ENCODE data around the gene LCE1D.

DNA sequence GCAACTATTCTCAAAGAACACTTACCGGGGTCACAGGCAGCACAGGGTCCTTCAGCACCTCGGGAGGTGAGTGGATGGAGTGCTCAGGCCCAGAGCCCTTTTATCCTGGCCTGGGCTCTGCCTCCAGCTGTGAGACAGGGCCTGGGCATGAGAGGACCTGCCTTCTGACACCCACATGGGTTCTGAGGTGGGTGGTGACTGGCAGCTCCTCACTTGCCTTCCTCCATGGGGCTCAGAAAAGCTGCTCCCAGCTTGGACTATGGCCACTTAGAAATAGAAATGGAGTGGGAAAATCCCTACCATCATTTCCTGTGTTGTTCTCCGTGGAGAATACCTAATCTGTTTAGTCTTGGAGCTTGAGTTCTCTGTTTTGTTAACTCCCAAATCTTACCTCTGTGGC is 10.1 kb downstream of the LCE1D start, which contains the start of gene LCE1C:
- TF ChIP-seq, protein P1, sequence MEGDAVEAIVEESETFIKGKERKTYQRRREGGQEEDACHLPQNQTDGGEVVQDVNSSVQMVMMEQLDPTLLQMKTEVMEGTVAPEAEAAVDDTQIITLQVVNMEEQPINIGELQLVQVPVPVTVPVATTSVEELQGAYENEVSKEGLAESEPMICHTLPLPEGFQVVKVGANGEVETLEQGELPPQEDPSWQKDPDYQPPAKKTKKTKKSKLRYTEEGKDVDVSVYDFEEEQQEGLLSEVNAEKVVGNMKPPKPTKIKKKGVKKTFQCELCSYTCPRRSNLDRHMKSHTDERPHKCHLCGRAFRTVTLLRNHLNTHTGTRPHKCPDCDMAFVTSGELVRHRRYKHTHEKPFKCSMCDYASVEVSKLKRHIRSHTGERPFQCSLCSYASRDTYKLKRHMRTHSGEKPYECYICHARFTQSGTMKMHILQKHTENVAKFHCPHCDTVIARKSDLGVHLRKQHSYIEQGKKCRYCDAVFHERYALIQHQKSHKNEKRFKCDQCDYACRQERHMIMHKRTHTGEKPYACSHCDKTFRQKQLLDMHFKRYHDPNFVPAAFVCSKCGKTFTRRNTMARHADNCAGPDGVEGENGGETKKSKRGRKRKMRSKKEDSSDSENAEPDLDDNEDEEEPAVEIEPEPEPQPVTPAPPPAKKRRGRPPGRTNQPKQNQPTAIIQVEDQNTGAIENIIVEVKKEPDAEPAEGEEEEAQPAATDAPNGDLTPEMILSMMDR (IDR thresholded peaks at IDR 0.05; ENCODE audit: low read depth, low read length, poor library complexity, severe bottlenecking): no peak
- no peak for TF ChIP-seq EZH2phosphoT487 (IDR thresholded peaks at IDR 0.05; ENCODE audit: borderline replicate concordance, low read length)

Data from DOHH2 (cell line).